OCI-LY7 (cell line): ENCODE data around the gene FMNL3. TPM values are rescaled to one million over a fixed set of nuclear protein-coding genes. Genes with fewer than 3 reads are reported as not detected.

Source experiments
- BruUV-seq: library from RNA; stranded (reverse); fragments of 400-500 nt; replicated peaks from 2 replicates; lab custom pipeline; 2021; lab: Mats Ljungman, UMichigan
- CTCF ChIA-PET: fragments of 300-600 bp; sonication (Branson Sonifier 250); formaldehyde crosslinking; loops from one replicate; lab custom pipeline; 2022; ENCODE audit warnings: antibody characterized with exemption; ENCODE audit not compliant: unreplicated experiment; lab: Charles Lee
- POLR2A ChIA-PET: fragments of 300-600 bp; sonication (Branson Sonifier 250); formaldehyde crosslinking; loops from one replicate; lab custom pipeline; 2022; ENCODE audit warnings: antibody characterized with exemption; lab: Charles Lee
- DNase-seq: peaks from one replicate; pipeline ENCODE4 v3.0.0-alpha.2; 2015; ENCODE audit warnings: low spot score
- H2AFZ ChIP-seq: fragments of 200-600 bp; sonication (generic), shearing (Covaris generic); 2 replicates; pipeline ENCODE4 v1.6.1; 2014; ENCODE audit warnings: mild to moderate bottlenecking, antibody characterized with exemption, low read length, moderate library complexity
- H3K27ac ChIP-seq: fragments of 200-600 bp; sonication (generic); 2 replicates; pipeline ENCODE4 v1.5.1; 2014; ENCODE audit warnings: mixed run types, low read depth, mild to moderate bottlenecking, moderate library complexity, low read length, inconsistent platforms; ENCODE audit not compliant: poor library complexity, severe bottlenecking
- H3K36me3 ChIP-seq: fragments of 200-600 bp; sonication (generic); 2 replicates; pipeline ENCODE4 v1.6.1; 2014; ENCODE audit warnings: mild to moderate bottlenecking, antibody characterized with exemption, low read length, moderate library complexity, mixed read lengths; ENCODE audit not compliant: insufficient read depth
- H3K4me1 ChIP-seq: fragments of 200-600 bp; sonication (generic); 2 replicates; pipeline ENCODE4 v1.5.1; 2014; ENCODE audit warnings: mild to moderate bottlenecking, low read length; ENCODE audit not compliant: insufficient read depth, poor library complexity, severe bottlenecking
- H3K4me2 ChIP-seq: fragments of 200-600 bp; sonication (generic); 2 replicates; pipeline ENCODE4 v1.6.1; 2014; ENCODE audit warnings: mild to moderate bottlenecking, low read length
- H3K4me3 ChIP-seq: fragments of 200-600 bp; sonication (generic); 2 replicates; pipeline ENCODE4 v1.5.1; 2014; ENCODE audit warnings: mild to moderate bottlenecking, low read depth, low read length; ENCODE audit not compliant: poor library complexity, severe bottlenecking
- H3K79me2 ChIP-seq: fragments of 200-600 bp; sonication (generic); 2 replicates; pipeline ENCODE4 v1.6.1; 2016; ENCODE audit warnings: low read depth, mild to moderate bottlenecking, low read length, moderate library complexity, mixed read lengths; ENCODE audit not compliant: insufficient read depth
- H3K9me2 ChIP-seq: fragments of 200-600 bp; sonication (generic); 2 replicates; pipeline ENCODE4 v1.6.1; 2016; ENCODE audit warnings: mild to moderate bottlenecking, low read length, mixed read lengths; ENCODE audit not compliant: insufficient read depth
- H3K9me3 ChIP-seq: fragments of 200-600 bp; sonication (generic); 2 replicates; pipeline ENCODE4 v1.6.1; 2014; ENCODE audit warnings: mild to moderate bottlenecking, mixed run types, low read length, mixed read lengths
- H4K20me1 ChIP-seq: fragments of 200-600 bp; sonication (generic); 2 replicates; pipeline ENCODE4 v1.6.1; 2014; ENCODE audit warnings: mild to moderate bottlenecking, antibody characterized with exemption, low read length, moderate library complexity, mixed read lengths; ENCODE audit not compliant: insufficient read depth
- EZH2phosphoT487 ChIP-seq: fragments of 200-600 bp; sonication (generic); IDR thresholded peaks from 2 replicates; pipeline ENCODE4 v1.6.1; 2018; ENCODE audit warnings: low read depth, borderline replicate concordance, mild to moderate bottlenecking, mixed run types, antibody characterized with exemption, low read length, moderate library complexity, mixed read lengths
- intact Hi-C: fragments of 100-400 bp; cut with micrococcal nuclease; formaldehyde crosslinking; loops from one replicate; pipeline ENCODE4 v1.10.0; 2022; ENCODE audit not compliant: unreplicated experiment
- total RNA-seq, 2 experiments: library from RNA; depleted of rRNA in 1 of 2; stranded (reverse); fragments of >200 nt in 1 of 2; shearing (Covaris generic) in 1 of 2; gene quantifications; 2 replicates each; pipeline ENCODE4 v1.2.3, GENCODE V29; 2014 to 2022
- TF ChIP-seq, protein P1 (sequence below): fragments of 200-600 bp; sonication (generic); conservative IDR thresholded peaks from 2 replicates; pipeline ENCODE4 v1.5.1; 2014; ENCODE audit warnings: mild to moderate bottlenecking, antibody characterized with exemption, low read length, moderate library complexity, mixed read lengths

FMNL3 gene
- total RNA-seq, 2 experiments from 2014 or later = 13.8 to 28.7 TPM

DNA sequence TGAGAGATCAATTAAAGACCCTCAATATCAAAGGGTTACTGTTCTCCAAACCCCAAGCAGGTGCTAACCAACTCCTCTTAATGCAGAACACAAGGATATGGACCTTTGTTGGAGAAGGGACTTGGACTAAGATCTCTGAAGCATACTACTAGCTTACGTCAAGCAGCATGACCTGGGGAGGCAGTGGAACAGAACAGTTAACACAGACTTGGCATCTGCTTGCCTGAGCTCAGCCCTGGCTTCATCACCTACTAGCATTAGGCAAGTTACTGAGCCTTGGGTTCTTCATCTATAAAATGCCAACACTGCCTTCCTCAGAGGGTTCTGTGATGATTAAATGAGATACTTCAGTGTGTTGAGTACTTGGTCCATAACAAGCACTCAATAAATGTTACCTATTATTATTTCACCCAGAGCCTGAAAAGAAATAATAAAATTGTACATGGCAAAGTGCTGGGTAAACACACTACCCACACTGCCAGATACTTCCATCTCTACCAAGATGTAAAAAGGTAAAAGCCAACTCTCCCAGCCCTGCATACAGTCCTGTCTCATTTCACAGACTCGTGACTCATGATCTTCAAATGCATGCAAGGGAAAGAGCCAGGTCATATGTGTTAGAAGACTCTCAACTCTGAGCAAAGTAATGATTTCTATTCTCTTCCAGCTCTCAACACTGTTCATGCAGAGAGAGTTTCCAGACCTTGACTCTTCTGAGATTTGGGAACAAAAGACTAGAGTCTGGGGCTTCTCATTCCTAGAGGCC, 39.7 kb downstream of the FMNL3 start:
- intact Hi-C loops = no loop called here
- no peaks in the 10 kb centered on the region for H3K9me2 ChIP-seq
- no peak overlapping the region for H3K4me3 ChIP-seq
- no TSS peak for BruUV-seq
- H3K4me1 ChIP-seq = peaks cover 87% of the 10 kb centered on the region
- POLR2A ChIA-PET = interaction anchor here (0.6 to 1.3 kb wide), 4 partner anchors 12 to 36 kb away, joined by 3 read pairs; no protein-coding TSS in a partner anchor
- no peaks in the 10 kb centered on the region for H4K20me1 ChIP-seq
- TF ChIP-seq, protein P1, sequence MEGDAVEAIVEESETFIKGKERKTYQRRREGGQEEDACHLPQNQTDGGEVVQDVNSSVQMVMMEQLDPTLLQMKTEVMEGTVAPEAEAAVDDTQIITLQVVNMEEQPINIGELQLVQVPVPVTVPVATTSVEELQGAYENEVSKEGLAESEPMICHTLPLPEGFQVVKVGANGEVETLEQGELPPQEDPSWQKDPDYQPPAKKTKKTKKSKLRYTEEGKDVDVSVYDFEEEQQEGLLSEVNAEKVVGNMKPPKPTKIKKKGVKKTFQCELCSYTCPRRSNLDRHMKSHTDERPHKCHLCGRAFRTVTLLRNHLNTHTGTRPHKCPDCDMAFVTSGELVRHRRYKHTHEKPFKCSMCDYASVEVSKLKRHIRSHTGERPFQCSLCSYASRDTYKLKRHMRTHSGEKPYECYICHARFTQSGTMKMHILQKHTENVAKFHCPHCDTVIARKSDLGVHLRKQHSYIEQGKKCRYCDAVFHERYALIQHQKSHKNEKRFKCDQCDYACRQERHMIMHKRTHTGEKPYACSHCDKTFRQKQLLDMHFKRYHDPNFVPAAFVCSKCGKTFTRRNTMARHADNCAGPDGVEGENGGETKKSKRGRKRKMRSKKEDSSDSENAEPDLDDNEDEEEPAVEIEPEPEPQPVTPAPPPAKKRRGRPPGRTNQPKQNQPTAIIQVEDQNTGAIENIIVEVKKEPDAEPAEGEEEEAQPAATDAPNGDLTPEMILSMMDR = no peak
- TF ChIP-seq EZH2phosphoT487 = no peak
- DNase-seq = no peak
- CTCF ChIA-PET = interaction anchor here (0.6 to 1.1 kb wide), 2 partner anchors 30 to 82 kb away, joined by 3 read pairs; no protein-coding TSS in a partner anchor
- H3K36me3 ChIP-seq = no peaks in the 10 kb centered on the region
- H3K79me2 ChIP-seq = peaks cover 4% of the 10 kb centered on the region
- H3K27ac ChIP-seq = no peak overlapping the region
- no peak overlapping the region for H3K4me2 ChIP-seq
- H3K9me3 ChIP-seq = no peaks in the 10 kb centered on the region
- no peak overlapping the region for H2AFZ ChIP-seq

DNA sequence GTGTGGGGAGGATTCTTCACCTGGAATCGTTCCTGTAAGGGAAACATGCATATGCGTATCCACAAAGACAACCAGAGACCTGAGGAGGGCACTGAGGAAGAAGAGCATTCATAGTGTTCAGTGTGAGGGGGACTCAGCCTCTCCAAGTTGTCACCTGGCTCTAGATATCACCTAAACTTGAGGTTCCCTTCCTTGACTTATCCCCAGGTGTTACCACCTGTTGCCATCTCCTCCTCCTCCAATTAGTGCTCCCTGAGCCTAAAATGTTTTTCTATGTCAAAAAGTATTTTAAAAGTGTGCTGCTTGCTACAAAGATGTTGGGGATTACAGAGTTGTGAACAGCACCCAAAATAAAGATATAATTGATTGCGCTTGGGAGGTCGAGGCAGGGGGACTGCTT, 41.0 kb downstream of the FMNL3 start:
- Histone ChIP-seq H3K9me3 (no peaks in the 10 kb centered on the region), H2AFZ (no peak overlapping the region), H3K36me3 (peaks cover 9% of the 10 kb centered on the region; the same call in 1 of the 2 replicates), H3K9me2 (no peaks in the 10 kb centered on the region), H3K4me3 (no peak overlapping the region), H3K27ac (no peak overlapping the region), H3K79me2 (no peaks in the 10 kb centered on the region; the same call in 1 of the 2 replicates), H3K4me2 (no peak overlapping the region), H4K20me1 (no peaks in the 10 kb centered on the region), H3K4me1 (peaks cover 87% of the 10 kb centered on the region)
- intact Hi-C loops = no loop called here
- TF ChIP-seq, protein P1 = no peak
- POLR2A ChIA-PET = interaction anchor here (1.0 to 4.1 kb wide), 4 partner anchors 8 to 38 kb away, joined by 3 to 28 read pairs (median 4); no protein-coding TSS in a partner anchor
- BruUV-seq = no TSS peak
- no peak for DNase-seq
- CTCF ChIA-PET = interaction anchor here (1.3 kb wide), 1 partner anchor 17 kb away, joined by 3 read pairs; no protein-coding TSS in a partner anchor
